ENCODE measurements around the gene GJA9.
A peak's percentile ranks its signal among the peaks of the same experiment; 100 is the strongest.

The GJA9 gene

GRCh38 chr1:38867208-38867607 is 14.2 kb downstream of the GJA9 start:
- TF ChIP-seq SP1 (IDR thresholded peaks at IDR 0.05) (no peak), SUZ12 (IDR thresholded peaks at IDR 0.05) (no peak), HDGF (IDR thresholded peaks at IDR 0.05; ENCODE audit: borderline replicate concordance) (no peak), ARNT (IDR thresholded peaks at IDR 0.05) (no peak), TARDBP (IDR thresholded peaks at IDR 0.05) (no peak), FOXM1 (IDR thresholded peaks at IDR 0.05; ENCODE audit: borderline replicate concordance) (no peak), BHLHE40 (IDR thresholded peaks at IDR 0.05; ENCODE audit: borderline replicate concordance) (no peak), FOXK2 (IDR thresholded peaks at IDR 0.05) (no peak), NFRKB (IDR thresholded peaks at IDR 0.05) (no peak), FOXA1 (IDR thresholded peaks at IDR 0.05) (no peak), L3MBTL2 (conservative IDR thresholded peaks at IDR 0.05) (no peak), LEF1 (IDR thresholded peaks at IDR 0.05; ENCODE audit: borderline replicate concordance) (no peak), CTBP1 (IDR thresholded peaks at IDR 0.05; ENCODE audit: borderline replicate concordance) (no peak), ELF4 (IDR thresholded peaks at IDR 0.05) (no peak), ZNF384 (IDR thresholded peaks at IDR 0.05) (no peak)
- TF ChIP-seq, protein P1, sequence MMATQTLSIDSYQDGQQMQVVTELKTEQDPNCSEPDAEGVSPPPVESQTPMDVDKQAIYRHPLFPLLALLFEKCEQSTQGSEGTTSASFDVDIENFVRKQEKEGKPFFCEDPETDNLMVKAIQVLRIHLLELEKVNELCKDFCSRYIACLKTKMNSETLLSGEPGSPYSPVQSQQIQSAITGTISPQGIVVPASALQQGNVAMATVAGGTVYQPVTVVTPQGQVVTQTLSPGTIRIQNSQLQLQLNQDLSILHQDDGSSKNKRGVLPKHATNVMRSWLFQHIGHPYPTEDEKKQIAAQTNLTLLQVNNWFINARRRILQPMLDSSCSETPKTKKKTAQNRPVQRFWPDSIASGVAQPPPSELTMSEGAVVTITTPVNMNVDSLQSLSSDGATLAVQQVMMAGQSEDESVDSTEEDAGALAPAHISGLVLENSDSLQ (IDR thresholded peaks at IDR 0.05) = no peak
- DNase-seq (ENCODE audit: extremely low spot score) = no peak
- ChIA-PET CTCF (no interaction called here), POLR2A (no interaction called here)

DNA sequence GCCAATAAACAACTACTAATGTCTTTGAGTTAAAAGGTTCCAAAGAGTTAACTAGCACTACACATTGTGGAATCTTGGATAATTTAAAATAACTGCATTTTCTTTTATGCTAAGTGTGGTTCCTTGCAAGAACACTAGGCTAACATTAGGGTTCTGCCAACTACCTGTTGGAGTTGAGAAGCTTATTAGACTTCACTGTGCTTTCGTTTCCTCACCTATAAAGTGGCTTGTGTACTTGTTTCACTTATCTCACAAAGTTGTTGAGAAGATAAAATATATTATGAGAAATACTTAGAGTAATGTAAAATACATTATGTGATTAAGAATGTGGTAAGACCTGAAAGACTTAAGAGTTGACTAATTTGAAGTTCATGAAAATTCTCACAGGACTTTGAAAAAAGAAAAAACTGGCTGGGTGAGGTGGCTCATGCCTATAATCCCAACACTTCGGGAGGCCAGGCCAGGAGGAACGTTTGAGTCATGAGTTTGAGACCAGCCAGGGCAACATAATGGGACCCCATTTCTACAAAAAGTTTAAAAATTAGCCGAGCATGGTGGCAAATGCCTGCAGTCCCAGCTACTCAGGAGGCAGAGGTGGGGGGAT is 16.2 kb downstream of the GJA9 start:
- TF ChIP-seq SUZ12 (IDR thresholded peaks at IDR 0.05) (no peak), BHLHE40 (IDR thresholded peaks at IDR 0.05; ENCODE audit: borderline replicate concordance) (no peak), FOXA1 (IDR thresholded peaks at IDR 0.05) (no peak), TARDBP (IDR thresholded peaks at IDR 0.05) (no peak), SP1 (IDR thresholded peaks at IDR 0.05) (no peak), NFRKB (IDR thresholded peaks at IDR 0.05) (no peak), FOXK2 (IDR thresholded peaks at IDR 0.05) (no peak)
- TF ChIP-seq, protein P1 (IDR thresholded peaks at IDR 0.05) = no peak
- CTCF ChIA-PET = no interaction called here
- no peak for DNase-seq (ENCODE audit: extremely low spot score)
- POLR2A ChIA-PET = no interaction called here

DNA sequence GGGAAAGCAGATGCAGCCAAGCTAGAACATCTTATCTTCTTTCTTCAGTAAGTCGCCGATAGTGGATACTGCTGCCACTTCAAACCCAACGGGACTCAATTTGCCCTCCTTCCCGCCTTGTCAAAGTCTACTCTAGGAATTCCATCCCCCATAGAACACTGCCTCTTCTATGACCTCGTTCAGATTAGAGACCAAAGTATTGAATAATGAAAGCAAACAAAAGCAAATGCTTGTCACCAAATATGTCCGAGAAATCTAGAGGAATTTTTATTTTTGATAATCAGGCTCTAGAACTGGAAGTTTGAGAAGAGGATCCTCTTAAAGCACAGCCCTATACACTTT is 21.0 kb downstream of the GJA9 start:
- ChIA-PET CTCF (no interaction called here), POLR2A (no interaction called here)
- TF ChIP-seq SUZ12 (IDR thresholded peaks at IDR 0.05) (no peak), CTBP1 (IDR thresholded peaks at IDR 0.05; ENCODE audit: borderline replicate concordance) (no peak), SP1 (IDR thresholded peaks at IDR 0.05) (no peak), HDGF (IDR thresholded peaks at IDR 0.05; ENCODE audit: borderline replicate concordance) (no peak), TARDBP (IDR thresholded peaks at IDR 0.05) (no peak), FOXK2 (IDR thresholded peaks at IDR 0.05) (no peak), BHLHE40 (IDR thresholded peaks at IDR 0.05; ENCODE audit: borderline replicate concordance) (no peak), ELF4 (IDR thresholded peaks at IDR 0.05) (no peak), L3MBTL2 (conservative IDR thresholded peaks at IDR 0.05) (no peak), NFRKB (IDR thresholded peaks at IDR 0.05) (no peak), FOXA1 (IDR thresholded peaks at IDR 0.05) (no peak), LEF1 (IDR thresholded peaks at IDR 0.05; ENCODE audit: borderline replicate concordance) (no peak), ARNT (IDR thresholded peaks at IDR 0.05) (no peak), FOXM1 (IDR thresholded peaks at IDR 0.05; ENCODE audit: borderline replicate concordance) (no peak), ZNF384 (IDR thresholded peaks at IDR 0.05) (no peak)
- TF ChIP-seq, protein P1 (IDR thresholded peaks at IDR 0.05) = no peak
- DNase-seq (ENCODE audit: extremely low spot score) = no peak

- ChIA-PET POLR2A (interaction anchor here (0.7 to 1.3 kb wide), 3 partner anchors 13 to 166 kb away, joined by 4 to 6 read pairs (median 4); partner anchors contain the start of genes MYCBP and NDUFS5), CTCF (interaction anchor here (0.6 kb wide), 1 partner anchor 23 kb away, joined by 3 read pairs; no protein-coding TSS in a partner anchor)
- TF ChIP-seq L3MBTL2 (conservative IDR thresholded peaks at IDR 0.05) = peak; percentile 48
- TF ChIP-seq ARNT (IDR thresholded peaks at IDR 0.05) = no peak
- no peak; the same call in 1 of the 2 replicates for TF ChIP-seq FOXM1 (IDR thresholded peaks at IDR 0.05; ENCODE audit: borderline replicate concordance)
- TF ChIP-seq, protein P1 (IDR thresholded peaks at IDR 0.05) = peak; percentile 98
- TF ChIP-seq ELF4 (IDR thresholded peaks at IDR 0.05) = peak; percentile 18; the same call in 1 of the 2 replicates
- no peak for TF ChIP-seq HDGF (IDR thresholded peaks at IDR 0.05; ENCODE audit: borderline replicate concordance)
- no peak for TF ChIP-seq LEF1 (IDR thresholded peaks at IDR 0.05; ENCODE audit: borderline replicate concordance)
- TF ChIP-seq NFRKB (IDR thresholded peaks at IDR 0.05) = no peak
- TF ChIP-seq CTBP1 (IDR thresholded peaks at IDR 0.05; ENCODE audit: borderline replicate concordance) = no peak
- TF ChIP-seq FOXA1 (IDR thresholded peaks at IDR 0.05) = no peak
- TF ChIP-seq FOXK2 (IDR thresholded peaks at IDR 0.05) = no peak
- TF ChIP-seq SUZ12 (IDR thresholded peaks at IDR 0.05) = no peak
- TF ChIP-seq BHLHE40 (IDR thresholded peaks at IDR 0.05; ENCODE audit: borderline replicate concordance) = no peak
- TF ChIP-seq ZNF384 (IDR thresholded peaks at IDR 0.05) = no peak
- no peak for TF ChIP-seq TARDBP (IDR thresholded peaks at IDR 0.05)
- no peak for TF ChIP-seq SP1 (IDR thresholded peaks at IDR 0.05)
- peak; percentile 99 for DNase-seq (ENCODE audit: extremely low spot score)
These were observed 21.6 kb downstream of the GJA9 start, which contains the start of gene RRAGC for GRCh38 chr1:38859561-38860453. TSS of gene RRAGC (minus strand) at chr1:38859772. CDS start at chr1:38859646, 126 bp downstream.

All from HEK293T (cell line).